Measurements from ENCODE around the gene PTPN18.
A peak's percentile ranks its signal among the peaks of the same experiment; 100 is the strongest.

The PTPN18 gene

GRCh38 chr2:130339885-130340745 lies 15.7 kb upstream of the PTPN18 start:
- no peak for DNase-seq (ENCODE audit: low spot score)

GRCh38 chr2:130341562-130342019 lies 14.3 kb upstream of the PTPN18 start:
- DNase-seq (ENCODE audit: low spot score), result no peak

GRCh38 chr2:130342020-130342532 lies 13.8 kb upstream of the PTPN18 start:
- DNase-seq (ENCODE audit: low spot score), result peak; percentile 89

- DNase-seq (ENCODE audit: low spot score), result peak; percentile 96
Observed at GRCh38 chr2:130342533-130343275, 13.2 kb upstream of the PTPN18 start, which contains the start of gene IMP4. TSS of gene IMP4 (plus strand) at chr2:130342897. CDS start at chr2:130342933, 36 bp downstream.

GRCh38 chr2:130344578-130344977 lies 11.3 kb upstream of the PTPN18 start:
- no peak for DNase-seq (ENCODE audit: low spot score)

GRCh38 chr2:130345091-130345490 lies 10.8 kb upstream of the PTPN18 start:
- no peak for DNase-seq (ENCODE audit: low spot score)

GRCh38 chr2:130345611-130346010 lies 10.2 kb upstream of the PTPN18 start:
- DNase-seq (ENCODE audit: low spot score), result no peak

GRCh38 chr2:130346041-130346740 lies 9.7 kb upstream of the PTPN18 start:
- no peak for DNase-seq (ENCODE audit: low spot score)

- DNase-seq (ENCODE audit: low spot score), result no peak
Observed at GRCh38 chr2:130346741-130347066, 9.2 kb upstream of the PTPN18 start.

- no peak for DNase-seq (ENCODE audit: low spot score)
Observed at GRCh38 chr2:130347220-130347925, 8.5 kb upstream of the PTPN18 start.

GRCh38 chr2:130349174-130349573 lies 6.7 kb upstream of the PTPN18 start:
- no peak for DNase-seq (ENCODE audit: low spot score)

GRCh38 chr2:130351711-130352110 lies 4.1 kb upstream of the PTPN18 start:
- DNase-seq (ENCODE audit: low spot score), result no peak

- DNase-seq (ENCODE audit: low spot score), result no peak
Observed at GRCh38 chr2:130352237-130352636, 3.6 kb upstream of the PTPN18 start.

GRCh38 chr2:130353291-130354138 lies 2.3 kb upstream of the PTPN18 start:
- no peak for DNase-seq (ENCODE audit: low spot score)

- DNase-seq (ENCODE audit: low spot score), result no peak
Observed at GRCh38 chr2:130354139-130354428, 1.8 kb upstream of the PTPN18 start.

- no peak for DNase-seq (ENCODE audit: low spot score)
Observed at GRCh38 chr2:130355172-130355577, 681 bp upstream of the PTPN18 start.

GRCh38 chr2:130357864-130358263 lies 2.0 kb downstream of the PTPN18 start:
- DNase-seq (ENCODE audit: low spot score), result no peak

- no peak for DNase-seq (ENCODE audit: low spot score)
Observed at GRCh38 chr2:130358420-130359350, 2.8 kb downstream of the PTPN18 start.

GRCh38 chr2:130359466-130359865 lies 3.6 kb downstream of the PTPN18 start:
- DNase-seq (ENCODE audit: low spot score), result no peak

GRCh38 chr2:130363479-130363878 lies 7.6 kb downstream of the PTPN18 start:
- no peak for DNase-seq (ENCODE audit: low spot score)
